ENCODE data around the gene URB2. TPM values are rescaled to one million over a fixed set of nuclear protein-coding genes. Genes with fewer than 3 reads are reported as not detected.

Gene URB2
- total RNA-seq, 1 donor from 2014 or later: 15.3 TPM

DNA sequence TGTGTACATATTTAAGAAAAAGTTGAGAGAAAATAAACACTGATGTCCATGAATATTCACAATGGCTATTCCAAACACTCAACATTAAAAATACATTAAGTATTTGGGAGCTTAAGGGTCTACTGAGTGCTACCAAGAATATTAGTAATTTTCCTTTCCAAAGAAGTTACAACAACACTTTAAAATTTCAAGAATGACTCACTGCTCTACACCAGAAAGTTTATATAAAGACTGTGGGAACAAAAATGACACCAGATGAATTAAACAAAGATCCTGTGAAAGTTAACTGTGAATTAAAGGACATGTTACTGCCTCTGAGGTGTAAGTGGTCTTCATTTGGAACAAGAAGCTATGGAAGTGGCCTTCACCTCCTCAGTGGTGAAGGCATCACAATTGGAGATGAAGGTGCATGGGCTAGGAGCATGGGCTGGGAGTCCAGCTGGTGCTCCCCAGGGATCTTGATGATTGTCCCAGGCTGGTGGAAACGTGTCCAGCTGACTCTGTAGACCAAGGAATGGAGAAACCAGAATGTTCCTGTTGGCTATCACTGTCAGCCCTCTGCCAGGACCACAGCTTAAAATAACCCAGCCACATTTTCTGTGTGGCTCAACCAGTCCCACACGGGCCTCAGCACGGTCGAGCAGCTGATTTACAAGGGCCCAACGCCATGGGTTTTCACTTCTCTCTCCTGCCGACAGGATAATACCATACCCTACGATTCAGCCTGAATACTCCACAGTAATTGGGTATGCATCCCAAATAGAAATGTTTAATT, 28.9 kb upstream of the URB2 start:
- TF ChIP-seq, protein P1, sequence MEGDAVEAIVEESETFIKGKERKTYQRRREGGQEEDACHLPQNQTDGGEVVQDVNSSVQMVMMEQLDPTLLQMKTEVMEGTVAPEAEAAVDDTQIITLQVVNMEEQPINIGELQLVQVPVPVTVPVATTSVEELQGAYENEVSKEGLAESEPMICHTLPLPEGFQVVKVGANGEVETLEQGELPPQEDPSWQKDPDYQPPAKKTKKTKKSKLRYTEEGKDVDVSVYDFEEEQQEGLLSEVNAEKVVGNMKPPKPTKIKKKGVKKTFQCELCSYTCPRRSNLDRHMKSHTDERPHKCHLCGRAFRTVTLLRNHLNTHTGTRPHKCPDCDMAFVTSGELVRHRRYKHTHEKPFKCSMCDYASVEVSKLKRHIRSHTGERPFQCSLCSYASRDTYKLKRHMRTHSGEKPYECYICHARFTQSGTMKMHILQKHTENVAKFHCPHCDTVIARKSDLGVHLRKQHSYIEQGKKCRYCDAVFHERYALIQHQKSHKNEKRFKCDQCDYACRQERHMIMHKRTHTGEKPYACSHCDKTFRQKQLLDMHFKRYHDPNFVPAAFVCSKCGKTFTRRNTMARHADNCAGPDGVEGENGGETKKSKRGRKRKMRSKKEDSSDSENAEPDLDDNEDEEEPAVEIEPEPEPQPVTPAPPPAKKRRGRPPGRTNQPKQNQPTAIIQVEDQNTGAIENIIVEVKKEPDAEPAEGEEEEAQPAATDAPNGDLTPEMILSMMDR (IDR thresholded peaks at IDR 0.05; ENCODE audit: insufficient read depth, low read length, severe bottlenecking): no peak
- DNase-seq (ENCODE audit: low read depth) (no peak), FAIRE-seq (no peak)
- Histone ChIP-seq H3K4me3 (ENCODE audit: low read depth, low read length) (no peak overlapping the region), H3K36me3 (ENCODE audit: control insufficient read depth, insufficient read depth, low read length) (peaks cover 18% of the 10 kb centered on the region), H3K27me3 (ENCODE audit: control insufficient read depth, insufficient read depth, low read length) (no peaks in the 10 kb centered on the region)

DNA sequence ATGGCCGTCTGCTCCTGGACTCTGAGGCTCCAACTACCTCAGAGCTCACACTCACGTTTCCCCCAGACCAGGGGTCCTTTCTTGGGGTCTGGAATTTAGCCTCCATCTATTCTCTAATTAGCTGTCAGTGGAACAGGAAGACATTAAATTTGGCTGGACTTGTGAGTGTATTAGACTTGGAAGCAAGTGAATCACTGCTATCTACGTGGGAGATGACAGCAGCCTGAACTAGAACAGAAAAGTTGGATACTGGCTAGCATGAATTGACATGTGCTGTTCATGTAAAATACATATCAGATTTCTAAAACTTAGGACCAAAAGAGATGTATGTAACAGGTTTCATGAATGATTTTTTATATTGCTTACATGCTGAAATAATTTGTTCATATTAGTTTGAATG, 28.2 kb upstream of the URB2 start:
- peaks cover 19% of the 10 kb centered on the region for H3K36me3 ChIP-seq (ENCODE audit: control insufficient read depth, insufficient read depth, low read length)
- H3K4me3 ChIP-seq (ENCODE audit: low read depth, low read length): no peak overlapping the region
- no peaks in the 10 kb centered on the region for H3K27me3 ChIP-seq (ENCODE audit: control insufficient read depth, insufficient read depth, low read length)
- FAIRE-seq (no peak), DNase-seq (ENCODE audit: low read depth) (no peak)
- TF ChIP-seq, protein P1 (IDR thresholded peaks at IDR 0.05; ENCODE audit: insufficient read depth, low read length, severe bottlenecking): no peak

DNA sequence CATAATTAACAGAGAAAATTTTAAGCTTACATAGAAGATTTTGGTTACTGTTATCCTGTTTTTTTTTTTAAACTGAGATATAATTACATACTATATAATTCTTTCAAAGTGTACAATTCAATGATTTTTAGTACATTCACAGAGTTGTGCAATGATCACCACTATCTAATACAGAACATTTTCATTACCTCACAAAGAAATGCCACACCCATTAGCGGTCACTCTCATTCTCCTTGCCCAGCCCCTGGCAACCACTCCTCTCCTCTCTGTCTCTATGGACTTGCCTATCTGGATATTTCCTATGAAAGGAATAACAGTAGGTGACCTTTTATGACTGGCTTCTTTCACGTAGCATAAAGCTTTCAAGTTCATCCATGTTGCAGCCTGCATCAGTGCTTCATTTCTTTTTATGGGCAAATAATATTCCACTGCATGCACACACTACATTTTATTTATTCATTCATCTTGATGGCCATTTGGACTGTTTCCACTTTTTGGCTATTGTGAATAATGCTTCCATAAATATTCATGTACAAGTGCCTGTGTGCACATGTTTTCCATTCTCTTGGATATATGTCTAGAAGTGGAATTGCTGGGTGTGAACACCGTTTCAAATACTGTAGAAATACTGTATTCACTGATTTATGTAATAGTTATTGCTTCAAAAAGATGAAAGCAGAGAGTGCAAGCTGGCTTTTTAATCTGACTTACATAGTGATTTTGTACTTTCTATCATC, 26.7 kb upstream of the URB2 start:
- TF ChIP-seq, protein P1 (IDR thresholded peaks at IDR 0.05; ENCODE audit: insufficient read depth, low read length, severe bottlenecking): no peak
- no peaks in the 10 kb centered on the region for H3K27me3 ChIP-seq (ENCODE audit: control insufficient read depth, insufficient read depth, low read length)
- no peak overlapping the region for H3K4me3 ChIP-seq (ENCODE audit: low read depth, low read length)
- FAIRE-seq (no peak), DNase-seq (ENCODE audit: low read depth) (no peak)
- H3K36me3 ChIP-seq (ENCODE audit: control insufficient read depth, insufficient read depth, low read length): peaks cover 17% of the 10 kb centered on the region

DNA sequence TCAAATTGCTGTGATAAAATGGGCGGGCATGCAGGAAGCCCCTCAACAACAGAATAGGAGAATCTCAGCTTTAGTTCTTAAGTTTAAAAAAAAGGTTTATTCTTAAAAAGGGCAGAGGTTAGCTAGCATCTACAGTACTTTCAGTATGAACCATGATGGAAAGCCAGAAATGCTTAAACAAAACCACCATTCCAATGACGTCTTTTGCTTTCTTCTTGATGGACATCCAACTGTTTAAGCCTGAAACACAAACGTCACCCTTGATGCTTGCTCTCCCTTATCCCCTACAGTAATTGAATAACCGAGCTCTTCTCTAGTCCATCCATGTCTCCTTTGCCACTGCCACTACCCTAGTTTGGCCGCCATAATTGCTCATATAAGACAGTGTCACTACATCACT, 25.8 kb upstream of the URB2 start:
- TF ChIP-seq, protein P1 (IDR thresholded peaks at IDR 0.05; ENCODE audit: insufficient read depth, low read length, severe bottlenecking): no peak
- H3K4me3 ChIP-seq (ENCODE audit: low read depth, low read length): no peak overlapping the region
- FAIRE-seq (no peak), DNase-seq (ENCODE audit: low read depth) (no peak)
- H3K27me3 ChIP-seq (ENCODE audit: control insufficient read depth, insufficient read depth, low read length): no peaks in the 10 kb centered on the region
- H3K36me3 ChIP-seq (ENCODE audit: control insufficient read depth, insufficient read depth, low read length): peaks cover 14% of the 10 kb centered on the region

DNA sequence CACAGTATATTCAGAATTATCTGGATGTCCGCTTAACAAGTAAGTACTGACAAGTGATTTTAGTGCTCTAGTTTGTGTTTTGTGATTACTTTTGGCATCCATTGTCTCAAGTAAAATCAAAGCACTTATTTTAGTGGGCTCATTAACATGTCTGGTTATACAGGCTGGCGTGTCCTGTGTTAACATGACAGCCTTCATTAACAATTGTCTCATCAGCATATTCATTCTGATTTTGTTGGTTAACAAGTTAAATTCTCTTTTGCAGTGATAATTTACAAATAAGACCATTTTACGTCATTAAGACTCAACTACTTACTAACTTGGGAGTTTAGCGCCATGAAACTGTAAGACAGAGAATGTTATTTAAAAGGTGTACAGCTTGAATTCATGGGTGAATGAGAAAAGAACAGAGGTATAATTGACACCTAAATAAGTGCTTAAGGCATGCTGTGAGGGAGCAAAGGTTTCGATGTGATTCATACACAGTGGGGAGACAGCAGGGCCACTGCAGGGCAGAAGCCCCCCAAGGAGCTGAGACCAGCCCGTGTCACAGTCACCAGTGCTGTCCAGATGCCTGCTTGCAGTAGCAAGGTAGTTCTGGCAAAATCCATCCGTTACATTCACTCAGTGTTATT, 22.6 kb upstream of the URB2 start:
- Histone ChIP-seq H3K36me3 (ENCODE audit: control insufficient read depth, insufficient read depth, low read length) (peaks cover 15% of the 10 kb centered on the region), H3K27me3 (ENCODE audit: control insufficient read depth, insufficient read depth, low read length) (no peaks in the 10 kb centered on the region), H3K4me3 (ENCODE audit: low read depth, low read length) (no peak overlapping the region)
- FAIRE-seq (no peak), DNase-seq (ENCODE audit: low read depth) (no peak)
- TF ChIP-seq, protein P1 (IDR thresholded peaks at IDR 0.05; ENCODE audit: insufficient read depth, low read length, severe bottlenecking): no peak

All from bronchial epithelial cell (primary cell).